Smooth muscle cell (in vitro differentiated cells): ENCODE results near the gene WFIKKN2. TPM values are rescaled to one million over a fixed set of nuclear protein-coding genes. Genes with fewer than 3 reads are reported as not detected.
A peak's percentile ranks its signal among the peaks of the same experiment; 100 is the strongest.

Source experiments
- DNase-seq: peaks from one replicate; lab custom pipeline; 2025; ENCODE audit not compliant: unreplicated experiment; lab: John Stamatoyannopoulos, UW
- H2AFZ ChIP-seq: fragments of 200-600 bp; sonication (generic); 2 replicates; pipeline ENCODE4 v1.6.0; 2016; ENCODE audit warnings: antibody characterized with exemption, low read depth, mild to moderate bottlenecking
- H3F3A ChIP-seq: fragments of 200-600 bp; sonication (generic); 2 replicates; pipeline ENCODE4 v1.6.0; 2017; ENCODE audit warnings: antibody characterized with exemption, low read depth
- H3K27ac ChIP-seq: fragments of 200-600 bp; sonication (generic); 2 replicates; pipeline ENCODE4 v1.5.1; 2016; ENCODE audit warnings: low read depth, mild to moderate bottlenecking
- H3K27me3 ChIP-seq: fragments of 200-600 bp; sonication (generic); 2 replicates; pipeline ENCODE4 v1.6.1; 2016; ENCODE audit warnings: low read depth, mild to moderate bottlenecking
- H3K36me3 ChIP-seq: fragments of 200-600 bp; sonication (generic); 2 replicates; pipeline ENCODE4 v1.5.1; 2016; ENCODE audit warnings: low read depth
- H3K4me1 ChIP-seq: fragments of 200-600 bp; sonication (generic); 2 replicates; pipeline ENCODE4 v1.5.1; 2016; ENCODE audit warnings: low read depth
- H3K4me2 ChIP-seq: fragments of 200-600 bp; sonication (generic); 2 replicates; pipeline ENCODE4 v1.6.0; 2016; ENCODE audit warnings: mild to moderate bottlenecking
- H3K4me3 ChIP-seq: fragments of 200-600 bp; sonication (generic); 2 replicates; pipeline ENCODE4 v1.5.1; 2016; ENCODE audit warnings: mild to moderate bottlenecking
- H3K79me2 ChIP-seq: fragments of 200-600 bp; sonication (generic); 2 replicates; pipeline ENCODE4 v1.6.0; 2016; ENCODE audit warnings: low read depth, mild to moderate bottlenecking
- H3K9ac ChIP-seq: fragments of 200-600 bp; sonication (generic); 2 replicates; pipeline ENCODE4 v1.6.0; 2016; ENCODE audit warnings: low read depth
- H3K9me3 ChIP-seq: fragments of 200-600 bp; sonication (generic); replicated peaks from 2 replicates; pipeline ENCODE4 v1.5.1; 2016; ENCODE audit warnings: low read depth
- H4K20me1 ChIP-seq: fragments of 200-600 bp; sonication (generic); 2 replicates; pipeline ENCODE4 v1.6.0; 2016; ENCODE audit warnings: low read depth
- CTCF ChIP-seq: fragments of 200-600 bp; sonication (generic); IDR thresholded peaks from 2 replicates; pipeline ENCODE4 v1.5.1; 2017; ENCODE audit warnings: borderline replicate concordance, mild to moderate bottlenecking, antibody characterized with exemption; ENCODE audit not compliant: insufficient read depth, poor library complexity, severe bottlenecking
- WGBS: methylation state at CpG from one replicate; pipeline ENCODE4 v1.1.7; 2016; ENCODE audit warnings: low lambda C conversion rate; 5-methylcytosine and 5-hydroxymethylcytosine counted together
- polyA plus RNA-seq: library from polyadenylated mRNA; unstranded; fragments of >200 nt; fragmentation: Nextera tagmentation; extraction: Ambion mirVana; gene quantifications from 2 replicates; pipeline ENCODE4 v1.2.1, GENCODE V29; 2016
- total RNA-seq: library from RNA; depleted of rRNA; stranded (reverse); fragments of >200 nt; gene quantifications from 2 replicates; pipeline ENCODE4 v1.2.3, GENCODE V29; 2014

Gene WFIKKN2
- total and polyA plus RNA-seq, 2 experiments from 2014 or later = not detected

GRCh38 chr17:50848039-50848438 is 12.7 kb downstream of the WFIKKN2 start:
- H3K79me2 ChIP-seq = no peaks in the 10 kb centered on the region
- DNase-seq = no peak
- no peaks in the 10 kb centered on the region for H4K20me1 ChIP-seq
- no peaks in the 10 kb centered on the region for H3F3A ChIP-seq
- no peak overlapping the region for H3K9ac ChIP-seq
- H2AFZ ChIP-seq = no peak overlapping the region
- H3K9me3 ChIP-seq = no peaks in the 10 kb centered on the region
- H3K27me3 ChIP-seq = no peaks in the 10 kb centered on the region
- 92% methylated on average over 3 of the region's 3 CpGs for WGBS
- no peak for TF ChIP-seq CTCF
- H3K27ac ChIP-seq = no peak overlapping the region
- H3K4me1 ChIP-seq = peaks cover 4% of the 10 kb centered on the region
- H3K36me3 ChIP-seq = no peaks in the 10 kb centered on the region
- no peak overlapping the region for H3K4me3 ChIP-seq
- no peak overlapping the region for H3K4me2 ChIP-seq

GRCh38 chr17:50848711-50849110 is 13.3 kb downstream of the WFIKKN2 start:
- Histone ChIP-seq H2AFZ (no peak overlapping the region), H3K4me1 (peaks cover 4% of the 10 kb centered on the region), H3K27ac (no peak overlapping the region), H3K27me3 (no peaks in the 10 kb centered on the region), H3K4me2 (no peak overlapping the region), H3K9me3 (no peaks in the 10 kb centered on the region), H3K36me3 (no peaks in the 10 kb centered on the region), H3K4me3 (no peak overlapping the region), H3K79me2 (no peaks in the 10 kb centered on the region), H4K20me1 (no peaks in the 10 kb centered on the region), H3K9ac (no peak overlapping the region), H3F3A (no peaks in the 10 kb centered on the region)
- WGBS = 66% methylated on average over 2 of the region's 2 CpGs
- DNase-seq = no peak
- TF ChIP-seq CTCF = no peak

- no peaks in the 10 kb centered on the region for H4K20me1 ChIP-seq
- H3K4me2 ChIP-seq = no peak overlapping the region
- no peak for TF ChIP-seq CTCF
- no peaks in the 10 kb centered on the region for H3K36me3 ChIP-seq
- H3K9me3 ChIP-seq = no peaks in the 10 kb centered on the region
- H3K4me1 ChIP-seq = no peaks in the 10 kb centered on the region
- no peak overlapping the region for H2AFZ ChIP-seq
- DNase-seq = no peak
- H3K4me3 ChIP-seq = no peak overlapping the region
- H3K79me2 ChIP-seq = no peaks in the 10 kb centered on the region
- no peaks in the 10 kb centered on the region for H3F3A ChIP-seq
- no peaks in the 10 kb centered on the region for H3K27me3 ChIP-seq
- 90% methylated on average over 7 of the region's 7 CpGs for whole genome bisulfite sequencing
- H3K9ac ChIP-seq = no peak overlapping the region
- no peak overlapping the region for H3K27ac ChIP-seq
These were observed 15.3 kb downstream of the WFIKKN2 start for GRCh38 chr17:50850640-50851039.

- Histone ChIP-seq H3K4me2 (no peak overlapping the region), H2AFZ (peak overlapping the region; percentile 97), H3K36me3 (no peaks in the 10 kb centered on the region), H3K79me2 (no peaks in the 10 kb centered on the region), H4K20me1 (no peaks in the 10 kb centered on the region), H3K9me3 (no peaks in the 10 kb centered on the region), H3K27ac (no peak overlapping the region), H3K4me1 (no peaks in the 10 kb centered on the region), H3K27me3 (no peaks in the 10 kb centered on the region), H3K9ac (no peak overlapping the region), H3F3A (no peaks in the 10 kb centered on the region), H3K4me3 (no peak overlapping the region)
- 88% methylated on average over 6 of the region's 6 CpGs for WGBS
- no peak for DNase-seq
- TF ChIP-seq CTCF = no peak
These were observed 17.7 kb downstream of the WFIKKN2 start for GRCh38 chr17:50853015-50853615.
